K562 (cell line): ENCODE measurements around the gene TLCD4. TPM values are rescaled to one million over a fixed set of nuclear protein-coding genes. Genes with fewer than 3 reads are reported as not detected.

Experiments used
- ARID2 ChIP-seq: fragments of 450-650 bp; IDR thresholded peaks from 2 replicates; pipeline ENCODE4 v1.6.1; 2017; ENCODE audit warnings: antibody characterized with exemption, mild to moderate bottlenecking
- ASH1L ChIP-seq: fragments of 450-650 bp; IDR thresholded peaks from 2 replicates; pipeline ENCODE4 v1.6.1; 2018; ENCODE audit warnings: borderline replicate concordance, mild to moderate bottlenecking, low read depth; ENCODE audit not compliant: partially characterized antibody
- CCNT2 ChIP-seq: IDR thresholded peaks from 2 replicates; pipeline ENCODE4 v1.6.1; 2011; ENCODE audit warnings: borderline replicate concordance, low read depth, mild to moderate bottlenecking, moderate library complexity, mixed read lengths, low read length; ENCODE audit not compliant: insufficient read length; ENCODE audit errors: extremely low read depth
- TARDBP ChIP-seq: fragments of 450-650 bp; IDR thresholded peaks from 2 replicates; pipeline ENCODE4 v1.6.1; 2016
- polyA plus RNA-seq, 8 experiments: library from polyadenylated mRNA; depleted of rRNA in 4 of 8; stranded (reverse) in 5 of 8; unstranded in 3 of 8; fragments of >200 nt; fragmentation: Nextera tagmentation in 2 of 8; fragmentation: Illumina TruSeq in 1 of 8; extraction: Ambion mirVana in 2 of 8; extraction: Trizol in 1 of 8; gene quantifications; 2 replicates each; pipeline versions ENCODE4 v1.2.1 to v1.2.3, GENCODE V29; 2011 to 2014; ENCODE audit warnings: inconsistent platforms in 1 of 8, missing spikeins in 1 of 8
- total RNA-seq, 7 experiments: library from RNA; depleted of rRNA in 6 of 7; stranded (reverse); fragments of >200 nt in 6 of 7; fragmentation: Illumina TruSeq in 2 of 7; extraction: Trizol in 2 of 7; gene quantifications; 2 replicates each; pipeline versions ENCODE4 v1.2.1 to v1.2.3, GENCODE V29; 2011 to 2021; ENCODE audit warnings: low replicate concordance in 1 of 7
- TF ChIP-seq, protein P1 (sequence below), 2 experiments: fragments of 450-650 bp; formaldehyde crosslinking in 1 of 2; IDR thresholded peaks; 2 replicates each; pipeline versions ENCODE4 v1.4.0 to v1.6.1; 2014 to 2020; ENCODE audit warnings: mild to moderate bottlenecking in 2 of 2, borderline replicate concordance in 1 of 2, low read depth in 1 of 2
- TF ChIP-seq, protein P2 (sequence below): sonication (generic); formaldehyde crosslinking; IDR thresholded peaks from 2 replicates; pipeline ENCODE4 v1.8.1; 2023; ENCODE audit warnings: mild to moderate bottlenecking, missing genetic modification reagents
- TF ChIP-seq, protein P3 (sequence below): IDR thresholded peaks from 3 replicates; pipeline ENCODE4 v1.6.1; 2011; ENCODE audit warnings: borderline replicate concordance, mild to moderate bottlenecking, moderate library complexity; ENCODE audit not compliant: insufficient read length; ENCODE audit errors: extremely low read depth
- TF ChIP-seq, protein P4 (sequence below): fragments of 450-650 bp; IDR thresholded peaks from 2 replicates; pipeline ENCODE4 v1.6.1; 2014; ENCODE audit warnings: low read depth, mild to moderate bottlenecking, moderate library complexity, borderline replicate concordance

TLCD4 gene
- total and polyA plus RNA-seq, 9 of the 15 experiments (the other 6 are each of a cell fraction or from before 2014, with no cell fraction given) = 3.5 to 19.8 (median 7.6) TPM

DNA sequence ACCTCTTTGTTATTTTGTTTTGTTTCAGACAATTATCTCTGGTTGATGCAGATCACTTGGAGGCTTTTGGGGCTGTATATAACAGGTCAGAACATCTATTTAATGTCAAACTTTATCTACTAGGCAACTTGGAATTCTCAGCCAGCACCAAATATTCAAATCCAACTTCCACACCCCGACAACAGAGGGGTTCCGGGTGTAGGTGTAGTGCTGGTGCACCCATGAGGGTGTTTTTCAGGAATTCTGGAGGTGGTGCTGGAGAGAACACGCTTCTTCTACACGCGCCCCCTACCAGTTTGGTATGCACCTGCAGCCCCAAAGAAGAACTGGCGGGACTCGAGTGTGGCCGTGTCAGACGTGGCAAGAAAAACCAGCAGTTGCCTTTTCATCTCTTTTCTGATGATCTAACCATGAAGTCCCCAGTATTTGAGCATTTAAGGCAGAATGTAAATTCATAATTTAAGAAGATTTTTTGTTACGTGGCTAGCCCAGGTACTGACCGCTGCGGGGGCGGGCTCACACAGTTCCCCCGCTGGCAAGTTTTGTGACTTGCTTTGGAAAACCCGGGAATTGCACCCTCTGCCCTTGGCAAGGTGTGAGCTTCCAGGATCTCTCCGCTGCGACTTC lies 462 bp upstream of the TLCD4 start (continued):
- TF ChIP-seq, protein P1, sequence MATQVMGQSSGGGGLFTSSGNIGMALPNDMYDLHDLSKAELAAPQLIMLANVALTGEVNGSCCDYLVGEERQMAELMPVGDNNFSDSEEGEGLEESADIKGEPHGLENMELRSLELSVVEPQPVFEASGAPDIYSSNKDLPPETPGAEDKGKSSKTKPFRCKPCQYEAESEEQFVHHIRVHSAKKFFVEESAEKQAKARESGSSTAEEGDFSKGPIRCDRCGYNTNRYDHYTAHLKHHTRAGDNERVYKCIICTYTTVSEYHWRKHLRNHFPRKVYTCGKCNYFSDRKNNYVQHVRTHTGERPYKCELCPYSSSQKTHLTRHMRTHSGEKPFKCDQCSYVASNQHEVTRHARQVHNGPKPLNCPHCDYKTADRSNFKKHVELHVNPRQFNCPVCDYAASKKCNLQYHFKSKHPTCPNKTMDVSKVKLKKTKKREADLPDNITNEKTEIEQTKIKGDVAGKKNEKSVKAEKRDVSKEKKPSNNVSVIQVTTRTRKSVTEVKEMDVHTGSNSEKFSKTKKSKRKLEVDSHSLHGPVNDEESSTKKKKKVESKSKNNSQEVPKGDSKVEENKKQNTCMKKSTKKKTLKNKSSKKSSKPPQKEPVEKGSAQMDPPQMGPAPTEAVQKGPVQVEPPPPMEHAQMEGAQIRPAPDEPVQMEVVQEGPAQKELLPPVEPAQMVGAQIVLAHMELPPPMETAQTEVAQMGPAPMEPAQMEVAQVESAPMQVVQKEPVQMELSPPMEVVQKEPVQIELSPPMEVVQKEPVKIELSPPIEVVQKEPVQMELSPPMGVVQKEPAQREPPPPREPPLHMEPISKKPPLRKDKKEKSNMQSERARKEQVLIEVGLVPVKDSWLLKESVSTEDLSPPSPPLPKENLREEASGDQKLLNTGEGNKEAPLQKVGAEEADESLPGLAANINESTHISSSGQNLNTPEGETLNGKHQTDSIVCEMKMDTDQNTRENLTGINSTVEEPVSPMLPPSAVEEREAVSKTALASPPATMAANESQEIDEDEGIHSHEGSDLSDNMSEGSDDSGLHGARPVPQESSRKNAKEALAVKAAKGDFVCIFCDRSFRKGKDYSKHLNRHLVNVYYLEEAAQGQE (IDR thresholded peaks at IDR 0.05; ENCODE audit: borderline replicate concordance) = peak; percentile 42; the same call in 1 of the 2 replicates
- TF ChIP-seq, protein P1 (CRISPR knock-in tag; IDR thresholded peaks at IDR 0.05; ENCODE audit: low read depth) = no peak
- TF ChIP-seq CCNT2 = peak; percentile 10
- TF ChIP-seq TARDBP = no peak
- TF ChIP-seq, protein P2, sequence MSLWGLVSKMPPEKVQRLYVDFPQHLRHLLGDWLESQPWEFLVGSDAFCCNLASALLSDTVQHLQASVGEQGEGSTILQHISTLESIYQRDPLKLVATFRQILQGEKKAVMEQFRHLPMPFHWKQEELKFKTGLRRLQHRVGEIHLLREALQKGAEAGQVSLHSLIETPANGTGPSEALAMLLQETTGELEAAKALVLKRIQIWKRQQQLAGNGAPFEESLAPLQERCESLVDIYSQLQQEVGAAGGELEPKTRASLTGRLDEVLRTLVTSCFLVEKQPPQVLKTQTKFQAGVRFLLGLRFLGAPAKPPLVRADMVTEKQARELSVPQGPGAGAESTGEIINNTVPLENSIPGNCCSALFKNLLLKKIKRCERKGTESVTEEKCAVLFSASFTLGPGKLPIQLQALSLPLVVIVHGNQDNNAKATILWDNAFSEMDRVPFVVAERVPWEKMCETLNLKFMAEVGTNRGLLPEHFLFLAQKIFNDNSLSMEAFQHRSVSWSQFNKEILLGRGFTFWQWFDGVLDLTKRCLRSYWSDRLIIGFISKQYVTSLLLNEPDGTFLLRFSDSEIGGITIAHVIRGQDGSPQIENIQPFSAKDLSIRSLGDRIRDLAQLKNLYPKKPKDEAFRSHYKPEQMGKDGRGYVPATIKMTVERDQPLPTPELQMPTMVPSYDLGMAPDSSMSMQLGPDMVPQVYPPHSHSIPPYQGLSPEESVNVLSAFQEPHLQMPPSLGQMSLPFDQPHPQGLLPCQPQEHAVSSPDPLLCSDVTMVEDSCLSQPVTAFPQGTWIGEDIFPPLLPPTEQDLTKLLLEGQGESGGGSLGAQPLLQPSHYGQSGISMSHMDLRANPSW (CRISPR knock-in tag) = no peak
- TF ChIP-seq, protein P3, sequence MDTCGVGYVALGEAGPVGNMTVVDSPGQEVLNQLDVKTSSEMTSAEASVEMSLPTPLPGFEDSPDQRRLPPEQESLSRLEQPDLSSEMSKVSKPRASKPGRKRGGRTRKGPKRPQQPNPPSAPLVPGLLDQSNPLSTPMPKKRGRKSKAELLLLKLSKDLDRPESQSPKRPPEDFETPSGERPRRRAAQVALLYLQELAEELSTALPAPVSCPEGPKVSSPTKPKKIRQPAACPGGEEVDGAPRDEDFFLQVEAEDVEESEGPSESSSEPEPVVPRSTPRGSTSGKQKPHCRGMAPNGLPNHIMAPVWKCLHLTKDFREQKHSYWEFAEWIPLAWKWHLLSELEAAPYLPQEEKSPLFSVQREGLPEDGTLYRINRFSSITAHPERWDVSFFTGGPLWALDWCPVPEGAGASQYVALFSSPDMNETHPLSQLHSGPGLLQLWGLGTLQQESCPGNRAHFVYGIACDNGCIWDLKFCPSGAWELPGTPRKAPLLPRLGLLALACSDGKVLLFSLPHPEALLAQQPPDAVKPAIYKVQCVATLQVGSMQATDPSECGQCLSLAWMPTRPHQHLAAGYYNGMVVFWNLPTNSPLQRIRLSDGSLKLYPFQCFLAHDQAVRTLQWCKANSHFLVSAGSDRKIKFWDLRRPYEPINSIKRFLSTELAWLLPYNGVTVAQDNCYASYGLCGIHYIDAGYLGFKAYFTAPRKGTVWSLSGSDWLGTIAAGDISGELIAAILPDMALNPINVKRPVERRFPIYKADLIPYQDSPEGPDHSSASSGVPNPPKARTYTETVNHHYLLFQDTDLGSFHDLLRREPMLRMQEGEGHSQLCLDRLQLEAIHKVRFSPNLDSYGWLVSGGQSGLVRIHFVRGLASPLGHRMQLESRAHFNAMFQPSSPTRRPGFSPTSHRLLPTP = no peak
- TF ChIP-seq, protein P4, sequence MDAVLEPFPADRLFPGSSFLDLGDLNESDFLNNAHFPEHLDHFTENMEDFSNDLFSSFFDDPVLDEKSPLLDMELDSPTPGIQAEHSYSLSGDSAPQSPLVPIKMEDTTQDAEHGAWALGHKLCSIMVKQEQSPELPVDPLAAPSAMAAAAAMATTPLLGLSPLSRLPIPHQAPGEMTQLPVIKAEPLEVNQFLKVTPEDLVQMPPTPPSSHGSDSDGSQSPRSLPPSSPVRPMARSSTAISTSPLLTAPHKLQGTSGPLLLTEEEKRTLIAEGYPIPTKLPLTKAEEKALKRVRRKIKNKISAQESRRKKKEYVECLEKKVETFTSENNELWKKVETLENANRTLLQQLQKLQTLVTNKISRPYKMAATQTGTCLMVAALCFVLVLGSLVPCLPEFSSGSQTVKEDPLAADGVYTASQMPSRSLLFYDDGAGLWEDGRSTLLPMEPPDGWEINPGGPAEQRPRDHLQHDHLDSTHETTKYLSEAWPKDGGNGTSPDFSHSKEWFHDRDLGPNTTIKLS = peak; percentile 62; the same call in 1 of the 2 replicates
- TF ChIP-seq ARID2 = no peak
- TF ChIP-seq ASH1L = no peak
